ENCODE measurements around the gene CFI.
"Not testable (repeated sequence)": the region's sequence is repeated elsewhere in the genome, so short reads cannot be mapped to it uniquely, and the experiment has no call there.

Gene CFI

DNA sequence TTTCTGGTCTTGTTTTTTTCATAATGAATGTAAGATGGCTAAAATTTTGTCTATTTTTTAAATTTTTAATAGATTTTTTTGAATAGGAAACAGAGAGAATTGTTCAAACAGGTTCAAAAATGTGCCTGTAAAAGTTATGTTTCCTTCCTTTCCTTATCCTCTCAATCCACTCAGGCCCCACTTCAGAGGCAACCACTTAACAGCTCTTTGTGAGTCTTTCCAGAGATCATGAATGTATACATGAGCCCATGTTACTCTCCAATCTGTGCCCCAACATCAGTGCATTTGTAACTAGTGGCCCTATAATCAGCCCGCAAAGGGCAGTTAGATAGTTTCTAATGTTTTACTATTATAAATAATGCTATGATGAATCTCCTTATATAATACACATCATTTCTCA is 14.0 kb downstream of the CFI start:
- DNase-seq = no peak

DNA sequence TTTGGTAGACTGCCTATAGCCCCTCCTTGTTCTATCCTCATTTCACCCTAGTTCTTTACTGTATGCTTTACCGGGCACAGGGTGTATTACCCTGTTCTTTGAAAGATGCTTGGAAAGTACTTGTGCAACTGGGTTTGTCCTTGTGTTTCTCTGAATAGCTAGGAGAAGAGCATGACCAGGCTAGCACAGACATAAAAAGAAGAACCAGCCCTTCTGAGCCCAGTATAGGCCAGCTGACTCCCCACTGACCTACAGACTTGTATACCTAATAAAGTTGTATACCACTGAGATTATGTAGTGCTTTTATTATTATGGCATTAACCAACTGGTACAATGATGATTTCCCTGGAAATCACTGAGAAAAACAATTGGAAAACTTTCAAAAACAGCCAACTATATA is 15.0 kb downstream of the CFI start:
- no peak for DNase-seq

DNA sequence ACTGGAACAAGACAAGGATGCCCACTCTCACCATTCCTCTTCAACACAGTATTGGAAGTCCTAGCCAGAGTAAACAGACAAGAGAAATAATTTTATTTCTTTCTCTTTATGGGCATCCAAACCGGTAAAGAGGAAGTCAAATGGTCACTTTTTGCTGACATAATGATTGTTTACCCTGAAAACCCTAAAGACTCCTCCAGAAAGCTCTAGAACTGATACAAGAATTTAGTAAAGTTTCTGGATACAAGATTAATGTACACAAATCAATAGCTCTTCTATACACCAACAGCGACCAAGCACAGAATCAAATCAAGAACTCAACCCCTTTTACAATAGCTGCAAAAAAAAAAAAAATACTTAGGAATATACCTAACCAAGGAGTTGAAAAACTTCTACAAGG is 19.7 kb downstream of the CFI start:
- not testable (repeated sequence) for DNase-seq

DNA sequence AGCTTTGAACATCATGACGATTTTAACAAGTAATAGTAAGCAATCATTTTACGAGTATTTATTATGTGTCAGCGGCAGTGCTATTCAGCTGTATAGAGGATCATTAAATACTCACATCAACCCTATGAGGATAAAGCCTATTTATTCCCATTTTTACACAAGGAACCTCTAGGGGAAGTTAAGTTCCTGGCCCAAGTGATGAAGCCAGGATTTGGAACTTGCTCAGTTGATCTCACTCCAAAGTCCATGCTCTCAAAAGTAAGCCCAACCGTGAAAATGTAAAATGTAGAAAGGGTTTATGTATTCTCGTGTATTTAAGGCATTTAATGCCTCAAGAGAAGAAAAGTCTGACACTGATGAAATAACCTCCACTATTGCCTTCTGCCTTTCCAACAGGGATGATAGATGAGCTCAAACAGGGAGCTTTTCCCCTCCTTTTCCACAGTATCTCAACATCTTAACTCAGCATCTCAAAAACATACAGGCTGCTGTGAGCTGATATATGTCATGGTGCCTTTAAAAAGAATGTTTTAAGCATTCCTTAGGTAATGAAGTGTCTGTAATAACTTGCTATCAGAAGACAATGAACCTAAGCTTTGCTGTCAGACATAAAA is 36.9 kb downstream of the CFI start:
- DNase-seq = no peak

DNA sequence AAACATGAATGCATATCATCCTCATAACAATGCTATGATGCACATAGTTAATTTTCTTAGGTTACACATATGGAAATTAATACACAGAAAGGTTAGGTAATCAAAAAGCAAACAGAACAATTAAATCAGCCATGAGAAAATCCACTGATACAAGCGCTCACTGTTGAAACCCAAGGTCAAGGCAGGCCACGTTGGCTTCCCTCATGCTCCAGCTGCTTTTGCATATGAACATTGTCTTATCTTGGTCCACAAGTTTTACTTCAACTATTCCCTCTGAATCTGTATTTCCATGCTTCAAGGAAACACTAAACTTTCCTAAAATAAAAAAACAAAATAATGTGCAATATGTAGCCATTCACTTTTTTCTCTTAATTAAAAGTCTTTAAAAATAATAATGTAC is 37.4 kb downstream of the CFI start:
- no peak for DNase-seq

DNA sequence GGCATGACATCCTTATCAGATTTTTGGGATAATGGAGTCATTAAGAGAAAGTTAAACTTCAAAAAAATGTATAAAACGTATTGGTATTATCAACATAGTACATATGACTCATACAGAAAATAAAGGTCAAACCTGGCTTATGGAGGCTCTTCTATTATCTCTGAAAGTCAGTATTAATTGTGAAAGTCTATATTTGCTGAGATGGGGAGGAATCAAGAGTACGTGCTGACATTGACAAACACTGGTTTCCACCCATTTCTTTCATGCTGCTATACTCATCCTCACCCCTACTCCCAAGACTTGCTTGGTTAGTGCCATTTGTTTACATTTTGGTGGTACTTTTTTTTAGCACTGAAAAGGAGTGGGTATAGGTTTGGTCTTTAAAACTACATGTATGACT is 41.1 kb downstream of the CFI start:
- peak; percentile 35 for DNase-seq

DNA sequence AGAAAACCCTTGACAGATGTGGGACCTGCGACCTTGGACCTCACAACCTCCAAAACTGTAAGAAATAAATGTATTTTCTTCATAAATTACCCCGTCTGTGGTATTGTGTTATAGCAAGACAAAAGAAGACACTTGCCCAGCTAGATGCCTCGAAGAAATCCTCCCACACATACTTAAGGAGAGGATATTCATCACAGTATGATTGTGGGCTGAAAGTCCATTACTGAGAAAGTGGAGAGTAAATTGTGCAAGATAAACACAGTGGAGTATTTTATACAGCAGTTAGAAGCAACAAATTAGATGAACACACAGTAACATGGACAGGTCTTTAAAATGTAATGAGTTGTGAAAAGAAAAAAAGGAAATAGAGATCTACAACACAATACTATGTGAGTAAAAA is 46.1 kb downstream of the CFI start:
- DNase-seq = no peak

DNA sequence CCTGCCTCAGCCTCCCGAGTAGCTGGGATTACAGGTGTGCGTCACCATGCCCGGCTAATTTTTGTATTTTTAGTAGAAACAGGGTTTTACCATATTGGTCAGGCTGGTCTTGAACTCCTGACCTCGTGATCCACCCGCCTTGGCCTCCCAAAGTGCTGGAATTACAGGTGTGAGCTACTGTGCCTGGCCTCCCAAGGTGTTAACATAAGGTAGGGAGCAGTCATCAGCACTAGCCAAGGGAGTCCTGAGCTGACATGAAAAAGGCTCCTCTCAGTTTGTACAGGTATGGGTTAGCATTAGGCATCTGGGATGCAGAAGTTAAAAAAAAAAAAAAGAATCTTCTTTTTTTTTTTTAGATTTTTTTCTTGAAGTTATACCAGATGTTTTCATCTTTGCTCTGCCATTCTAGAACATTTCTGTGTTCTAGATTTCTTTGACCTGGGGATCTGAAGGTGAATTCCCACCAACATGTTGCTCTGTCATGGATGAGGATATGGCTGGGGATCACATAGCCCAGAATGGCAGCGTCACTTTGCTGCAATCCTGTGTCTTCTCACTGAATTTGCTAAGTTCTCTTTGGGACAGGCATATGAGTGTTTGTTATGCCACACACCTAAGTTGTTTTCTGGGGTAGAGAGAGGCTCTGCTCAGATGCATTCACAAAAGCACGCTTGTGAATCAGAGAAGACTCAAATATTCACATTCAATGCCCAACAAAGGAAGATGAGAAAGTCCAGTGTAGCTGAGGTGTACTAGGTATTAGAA is 47.5 kb downstream of the CFI start:
- DNase-seq = no peak

DNA sequence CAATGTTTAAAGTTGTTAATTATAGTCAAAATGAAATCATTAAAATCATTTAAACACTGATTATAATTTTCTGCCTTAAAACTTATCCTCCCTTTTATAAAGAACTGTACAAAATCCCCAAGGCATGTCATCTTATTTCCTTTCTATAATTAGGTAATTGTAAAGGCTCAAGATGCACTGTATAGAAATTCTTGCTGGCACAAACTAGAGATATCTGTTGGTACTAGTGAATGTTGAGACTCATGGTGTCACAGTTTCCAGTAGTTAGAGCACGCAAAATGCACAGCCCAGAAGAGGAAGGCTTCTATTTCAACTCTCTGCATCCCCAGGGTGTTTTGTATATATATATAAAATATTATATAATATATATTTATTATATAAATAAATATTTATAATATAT is 49.3 kb downstream of the CFI start:
- no peak for DNase-seq

DNA sequence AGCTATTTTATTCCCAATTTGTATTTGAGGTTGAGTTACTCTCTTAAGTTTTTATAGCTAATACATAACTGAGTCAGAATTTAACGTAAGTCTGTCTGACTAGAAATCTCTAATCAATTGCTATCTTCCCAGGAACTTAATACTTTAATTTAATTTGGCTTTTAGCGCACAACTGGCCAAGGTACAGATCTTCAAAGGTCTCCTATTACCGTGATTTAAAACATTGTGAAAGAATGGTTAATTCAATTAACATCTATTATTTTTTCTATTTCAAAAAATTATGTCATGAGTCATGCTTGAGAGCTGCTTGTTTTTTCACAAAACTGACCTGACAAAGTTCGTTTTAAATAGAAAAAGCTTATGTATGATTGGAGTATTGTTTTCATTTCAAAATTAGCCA is 49.9 kb downstream of the CFI start:
- no peak for DNase-seq

DNA sequence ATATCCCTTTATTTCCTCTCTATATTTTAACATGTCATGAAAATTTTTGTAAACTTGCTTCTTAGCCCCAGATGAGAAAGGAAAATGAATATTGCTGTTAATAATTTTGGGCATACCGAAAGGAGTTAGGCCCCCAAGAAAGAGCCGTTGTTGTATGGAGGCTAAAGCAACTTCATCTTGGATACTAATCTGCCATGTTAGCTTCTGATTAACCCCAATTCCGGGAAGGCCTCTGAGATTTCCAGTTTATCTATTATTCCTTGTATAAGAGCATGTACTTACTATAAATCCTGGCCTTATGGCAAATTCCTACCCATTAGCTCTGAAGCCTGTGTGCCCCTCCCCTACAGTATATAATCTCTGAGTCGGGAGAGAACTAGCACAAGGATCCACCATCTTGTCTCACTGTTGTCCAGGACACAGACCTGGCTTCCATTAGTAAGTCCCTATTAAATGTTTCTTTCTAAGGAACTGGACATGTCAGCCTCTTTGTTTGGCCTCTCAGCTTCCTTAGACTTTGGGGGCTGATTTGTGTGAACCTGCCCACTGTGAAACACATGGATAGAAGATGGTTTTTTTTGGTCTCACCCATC is 51.1 kb downstream of the CFI start:
- DNase-seq = no peak

DNA sequence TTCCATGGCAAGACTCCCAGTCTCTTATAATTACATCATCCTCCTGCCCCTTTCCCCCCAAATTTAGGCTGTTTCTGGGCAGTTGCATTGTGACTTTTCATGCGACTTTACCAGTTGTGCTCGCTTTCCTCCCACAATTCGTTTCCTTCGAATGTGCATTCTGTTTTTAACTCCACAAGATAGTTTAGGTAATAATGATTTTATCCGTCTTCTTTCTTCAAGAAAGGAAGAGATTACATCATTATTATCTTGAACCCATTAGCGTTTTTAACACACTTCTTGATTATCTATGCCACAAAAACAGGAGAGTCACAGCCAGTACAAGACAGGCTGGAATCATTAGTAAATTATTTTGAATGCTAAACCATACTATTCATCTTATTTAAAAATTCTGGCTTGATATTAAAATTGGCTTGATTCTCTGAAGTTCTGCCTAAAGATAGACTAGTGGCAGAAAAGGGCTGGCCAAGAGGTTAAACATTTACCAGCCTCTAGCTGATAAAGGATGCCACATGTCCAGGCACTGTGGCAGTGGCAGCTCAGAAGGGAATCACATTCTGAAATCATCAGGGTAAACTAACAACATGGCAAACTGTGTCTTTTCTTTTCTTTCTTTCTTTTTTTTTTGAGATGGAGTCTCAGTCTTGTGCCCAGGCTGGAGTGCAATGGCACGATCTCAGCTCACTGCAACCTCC is 52.3 kb downstream of the CFI start:
- DNase-seq = no peak

DNA sequence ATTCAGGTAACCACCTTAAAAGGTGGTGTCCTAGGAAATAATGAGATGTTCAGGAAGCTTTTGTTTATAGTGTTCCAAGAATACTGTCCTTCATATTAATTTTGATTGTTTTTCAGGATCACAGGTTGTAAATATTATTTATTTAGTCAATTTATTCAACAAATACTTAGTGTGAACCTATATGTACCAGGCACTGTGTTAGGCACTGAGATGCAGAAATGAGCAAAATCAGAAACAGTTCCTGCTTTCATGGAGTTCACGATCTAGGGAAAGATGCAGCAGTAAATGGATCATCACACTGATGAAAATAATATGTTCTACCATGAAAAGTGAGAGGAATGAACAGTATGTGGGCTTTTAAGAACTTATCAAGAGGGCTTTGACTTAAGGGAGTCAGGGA is 53.7 kb downstream of the CFI start:
- no peak for DNase-seq

DNA sequence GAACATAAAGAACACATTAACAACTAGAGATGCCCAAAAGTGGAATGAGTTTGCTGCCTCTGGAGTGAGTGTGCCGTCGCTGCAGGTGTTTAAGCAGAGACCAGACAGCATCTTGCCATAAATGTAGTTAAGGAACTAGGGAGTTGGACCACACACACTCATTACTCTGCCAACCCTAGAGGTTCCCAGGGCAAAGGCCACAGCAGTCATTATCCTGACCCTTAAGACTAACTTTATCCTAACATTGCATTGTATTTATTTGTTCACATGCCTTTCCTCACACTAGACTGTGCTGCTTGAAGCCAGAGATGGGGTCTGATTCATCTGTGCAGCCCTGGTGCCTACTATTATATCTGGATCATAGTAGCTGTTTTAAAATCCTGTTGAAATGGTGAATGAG is 55.1 kb downstream of the CFI start:
- no peak for DNase-seq

DNA sequence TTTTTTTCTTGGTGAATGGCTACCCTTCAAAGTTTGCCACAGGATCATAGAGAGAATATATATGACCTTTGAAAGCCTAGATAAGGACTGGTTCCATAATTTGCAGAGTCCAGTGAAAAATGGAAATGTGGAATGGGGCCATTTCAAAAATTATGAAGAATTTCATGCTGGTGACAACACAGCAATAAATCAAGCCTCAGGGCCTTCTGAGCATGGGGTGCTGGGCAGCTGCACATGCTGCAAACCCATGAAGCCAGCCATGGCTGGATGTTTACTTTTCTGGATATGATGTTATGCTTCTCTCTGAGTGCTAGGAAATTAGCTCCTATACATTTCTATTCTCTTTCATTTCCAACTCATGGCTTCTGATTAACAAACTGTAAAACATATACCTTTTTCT is 56.0 kb downstream of the CFI start:
- DNase-seq = no peak

DNA sequence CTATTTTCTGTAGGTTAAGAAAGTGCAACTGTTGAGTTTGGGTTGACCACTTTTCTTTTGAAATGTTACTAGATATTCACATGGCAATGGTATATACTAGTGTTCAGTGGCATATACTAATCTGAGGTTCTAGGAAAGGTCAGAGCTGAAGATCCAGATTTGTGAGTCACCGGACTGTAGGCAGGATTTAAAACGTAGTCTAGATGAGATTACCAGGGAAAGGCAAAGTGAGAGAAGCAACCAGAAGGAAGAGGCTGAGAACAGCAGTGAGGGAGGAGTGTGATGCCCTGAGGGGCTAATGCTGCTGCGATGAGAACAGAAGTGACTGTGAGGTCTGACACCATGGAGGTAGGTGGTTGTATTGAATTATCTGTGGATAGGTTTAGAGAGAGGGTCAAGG is 62.3 kb downstream of the CFI start:
- DNase-seq = no peak

DNA sequence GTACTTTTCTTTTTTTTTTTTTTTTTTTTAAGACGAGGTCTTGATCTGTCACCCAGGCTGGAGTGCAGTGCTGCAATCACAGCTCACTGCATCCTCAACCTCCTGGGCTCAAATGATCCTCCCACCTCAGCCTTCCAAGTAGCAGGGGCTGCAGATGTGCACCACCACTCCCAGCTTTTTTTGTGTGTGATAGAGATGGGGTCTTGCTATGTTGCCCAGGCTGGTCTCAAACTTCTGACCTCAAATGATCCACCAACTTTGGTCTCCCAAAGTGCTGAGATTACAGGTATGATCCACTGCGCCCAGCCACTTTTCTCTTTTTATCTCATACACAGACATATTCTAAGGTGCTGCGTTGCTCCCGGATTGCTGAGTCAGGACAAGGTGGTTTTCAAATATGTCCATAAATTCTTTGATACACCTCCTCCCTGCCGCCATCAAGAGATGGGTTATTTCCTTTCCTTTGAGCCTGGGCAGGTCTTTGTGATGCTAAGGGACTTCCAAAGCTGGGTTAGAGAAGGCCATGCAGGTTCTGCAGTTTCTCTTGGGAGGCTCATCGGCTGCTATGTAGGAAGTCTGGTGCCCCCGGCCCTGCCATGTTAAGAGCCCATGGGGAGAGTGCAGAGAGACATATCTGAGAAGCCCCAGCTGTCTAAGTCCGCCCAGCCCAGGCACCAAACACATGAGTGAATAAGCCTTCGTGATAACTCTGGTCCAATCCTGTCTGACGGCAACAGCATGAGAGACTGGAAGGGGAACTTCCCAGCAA is 63.5 kb downstream of the CFI start:
- no peak for DNase-seq

DNA sequence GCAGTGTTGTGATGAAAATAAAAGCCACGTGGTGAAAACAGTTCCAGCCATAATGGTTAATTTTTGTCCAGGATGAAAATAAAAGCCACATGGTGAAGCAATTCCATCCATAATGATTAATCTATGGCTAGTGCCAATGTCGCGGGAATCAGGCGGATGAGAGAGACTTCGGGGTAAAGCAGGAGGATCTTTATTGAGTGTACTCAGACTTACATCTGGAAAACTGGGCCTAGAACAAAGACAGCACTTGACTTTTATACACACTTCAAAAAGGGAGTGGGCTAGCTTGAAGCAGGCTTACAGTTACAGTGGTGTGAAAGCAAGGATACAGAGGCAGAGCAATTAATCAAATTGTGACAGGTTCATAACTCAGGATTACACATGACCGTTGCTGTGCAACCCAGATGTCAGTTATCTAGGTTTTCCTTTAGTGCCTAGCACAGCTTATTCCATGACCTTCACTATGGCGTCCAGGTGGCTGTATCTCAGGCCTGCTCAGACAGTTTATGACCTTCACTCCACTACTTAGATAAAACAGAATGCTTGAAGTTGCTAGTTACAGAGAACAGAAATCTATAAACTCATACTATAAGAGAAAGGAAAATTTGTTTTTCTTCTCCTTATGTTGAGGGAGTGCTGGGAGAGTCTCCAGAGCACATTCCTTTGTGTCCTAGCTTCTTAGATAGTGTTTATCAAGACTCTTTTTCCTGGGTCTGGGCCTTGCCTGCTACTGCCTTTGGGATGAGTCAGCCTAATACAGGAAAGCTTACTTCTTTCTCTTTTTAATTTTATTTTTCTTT is 66.0 kb downstream of the CFI start:
- no peak for DNase-seq

DNA sequence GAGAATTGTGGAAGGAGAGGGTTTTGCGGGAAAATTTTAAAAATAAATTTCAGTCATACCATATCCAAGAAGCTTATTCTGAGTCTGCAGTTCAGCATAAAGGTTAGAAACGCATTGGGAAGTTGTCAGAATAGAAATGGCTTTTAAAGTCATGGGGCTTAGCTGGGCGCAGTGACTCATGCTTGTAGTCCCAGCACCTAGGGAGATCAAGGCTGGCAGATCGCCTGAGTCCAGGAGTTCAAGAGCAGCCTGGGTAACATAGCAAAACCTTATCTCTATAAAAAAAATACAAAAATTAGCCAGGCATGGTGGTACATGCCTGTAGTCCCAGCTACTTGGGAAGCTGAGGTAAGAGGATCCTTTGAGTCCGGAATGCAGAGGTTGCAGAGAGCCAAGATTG is 68.1 kb downstream of the CFI start:
- DNase-seq = no peak

DNA sequence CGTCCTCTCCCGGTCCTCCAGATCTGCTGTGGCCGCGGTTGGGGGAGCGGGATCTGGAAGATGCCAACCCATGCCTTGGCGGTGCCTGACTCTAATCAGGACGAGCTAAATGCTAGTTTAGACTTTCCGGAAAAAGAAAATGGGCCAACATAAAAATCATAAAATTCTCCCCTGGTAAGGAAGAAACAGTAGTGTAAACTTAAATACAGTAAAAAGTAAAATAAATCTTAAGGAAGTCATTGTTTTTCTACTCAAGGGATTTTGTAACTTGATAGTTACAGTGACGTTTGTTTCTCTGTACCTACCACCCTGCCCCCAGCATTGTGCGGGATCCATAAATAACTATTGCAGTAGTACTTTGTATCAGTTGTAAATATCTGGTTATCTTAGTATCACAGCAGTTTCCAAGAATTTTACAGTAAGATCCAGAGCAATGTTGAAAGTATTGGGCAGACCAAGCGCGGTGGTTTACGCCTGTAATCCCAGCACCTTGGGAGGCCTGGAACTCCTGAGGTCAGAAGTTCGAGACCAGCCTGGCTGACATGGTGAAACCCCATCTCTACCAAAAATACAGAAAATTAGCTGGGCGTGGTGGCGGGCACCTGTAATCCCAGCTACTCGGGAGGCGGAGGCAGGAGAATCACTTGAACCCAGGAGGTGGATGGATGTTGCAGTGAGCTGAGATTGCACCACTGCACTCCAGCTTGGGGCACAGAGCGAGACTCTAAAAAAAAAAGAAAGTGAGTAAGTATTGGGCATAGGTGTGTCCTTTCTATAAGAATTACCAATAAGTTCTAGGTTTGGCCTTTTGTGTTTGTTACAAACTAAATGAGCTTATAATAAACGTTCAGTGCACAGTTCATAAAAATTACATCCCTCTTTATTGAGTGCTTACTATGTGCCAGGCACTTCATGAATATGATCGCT is 70.9 kb downstream of the CFI start:
- DNase-seq = no peak

All from activated CD4-positive, alpha-beta T cell treated with anti-CD3 and anti-CD28 coated beads, Interleukin-2, amount 50 U/mL, for 16 hours (primary cell).